ENCODE data around the gene RPS27. TPM values are rescaled to one million over a fixed set of nuclear protein-coding genes. Genes with fewer than 3 reads are reported as not detected.

RPS27 gene
- total and polyA plus RNA-seq, 2 experiments from 2014 or later, result 1,371 to 3,355 TPM

- Histone ChIP-seq H3F3A (replicated peaks; ENCODE audit: low read depth) (peaks cover 5% of the 10 kb centered on the region; the same call in 1 of the 2 replicates), H3K4me1 (ENCODE audit: insufficient read depth) (peaks cover 10% of the 10 kb centered on the region; the same call in 1 of the 2 replicates), H3K4me3 (peak overlapping the region; percentile 95), H4K20me1 (replicated peaks; ENCODE audit: insufficient read depth) (0 out of 2 replicates have a peak, but pooled peaks cover 3% of the 10 kb centered on the region), H3K27ac (ENCODE audit: low read depth) (no peak overlapping the region), H2AFZ (no peak overlapping the region), H3K36me3 (ENCODE audit: insufficient read depth) (0 out of 2 replicates have a peak, but pooled peaks cover 7% of the 10 kb centered on the region), H3K4me2 (peak overlapping the region; percentile 99), H3K27me3 (ENCODE audit: insufficient read depth) (no peaks in the 10 kb centered on the region), H3K79me2 (replicated peaks; ENCODE audit: insufficient read depth) (peaks cover 16% of the 10 kb centered on the region), H3K9me2 (ENCODE audit: insufficient read depth) (no peaks in the 10 kb centered on the region)
- H3K27me3 Mint-ChIP-seq (ENCODE audit: insufficient read depth, low read depth, poor library complexity), result peaks cover 17% of the 10 kb centered on the region
- H3K4me1 Mint-ChIP-seq, result peaks cover 18% of the 10 kb centered on the region
- no peak overlapping the region for H3K27ac Mint-ChIP-seq
- peak overlapping the region; percentile 87 for H3K4me3 Mint-ChIP-seq
- TF ChIP-seq ZNF114 (CRISPR knock-in tag; IDR thresholded peaks at IDR 0.05) (no peak), CREB1 (CRISPR knock-in tag; IDR thresholded peaks at IDR 0.05; ENCODE audit: low read depth) (no peak), STAT1 (IDR thresholded peaks at IDR 0.05; ENCODE audit: unreplicated experiment) (no peak), REST (IDR thresholded peaks at IDR 0.05; ENCODE audit: unreplicated experiment) (no peak), JUNB (IDR thresholded peaks at IDR 0.05; ENCODE audit: unreplicated experiment) (no peak), NANOG (IDR thresholded peaks at IDR 0.05; ENCODE audit: borderline replicate concordance) (no peak), ZNF462 (CRISPR knock-in tag; IDR thresholded peaks at IDR 0.05) (no peak), EZH2 (IDR thresholded peaks at IDR 0.05; ENCODE audit: low read depth, unreplicated experiment) (no peak), ETS1 (IDR thresholded peaks at IDR 0.05) (no peak), CTCF (conservative IDR thresholded peaks at IDR 0.05; ENCODE audit: low read depth in 2 of 2) (no peak), EZH2phosphoT487 (IDR thresholded peaks at IDR 0.05; ENCODE audit: unreplicated experiment) (no peak), POLR2AphosphoS5 (IDR thresholded peaks at IDR 0.05; ENCODE audit: low read depth) (no peak), ZNF331 (CRISPR knock-in tag; IDR thresholded peaks at IDR 0.05; ENCODE audit: low read depth) (no peak)
- no peaks in the 10 kb centered on the region; the same call in 2 of the 3 replicates for H3K9me3 Mint-ChIP-seq
- H3K36me3 Mint-ChIP-seq (ENCODE audit: low read depth), result peaks cover 44% of the 10 kb centered on the region
- no peak for DNase-seq (ENCODE audit: low spot score)
- no peak for ATAC-seq
Measured at GRCh38 chr1:153944827-153945117, 45.8 kb upstream of the RPS27 start.
